ENCODE results near the gene CYP1A2. TPM values are rescaled to one million over a fixed set of nuclear protein-coding genes. Genes with fewer than 3 reads are reported as not detected.
A peak's percentile ranks its signal among the peaks of the same experiment; 100 is the strongest.

Gene CYP1A2
- total RNA-seq, 1 donor from 2014 or later = not detected

GRCh38 chr15:74754593-74755215, 6.1 kb downstream of the CYP1A2 start:
- TF ChIP-seq CTCF (IDR thresholded peaks at IDR 0.05) = no peak
- no peaks in the 10 kb centered on the region for H3K9me3 ChIP-seq
- DNase-seq = no peak
- H3K27me3 ChIP-seq (ENCODE audit: low read depth) = no peaks in the 10 kb centered on the region
- no peak overlapping the region for H3K27ac ChIP-seq
- H3K4me3 ChIP-seq = no peak overlapping the region
- ATAC-seq = no peak
- no peaks in the 10 kb centered on the region for H3K36me3 ChIP-seq
- intact Hi-C loops (cut with DNase I) = no loop called here
- no peaks in the 10 kb centered on the region for H3K4me1 ChIP-seq

DNA sequence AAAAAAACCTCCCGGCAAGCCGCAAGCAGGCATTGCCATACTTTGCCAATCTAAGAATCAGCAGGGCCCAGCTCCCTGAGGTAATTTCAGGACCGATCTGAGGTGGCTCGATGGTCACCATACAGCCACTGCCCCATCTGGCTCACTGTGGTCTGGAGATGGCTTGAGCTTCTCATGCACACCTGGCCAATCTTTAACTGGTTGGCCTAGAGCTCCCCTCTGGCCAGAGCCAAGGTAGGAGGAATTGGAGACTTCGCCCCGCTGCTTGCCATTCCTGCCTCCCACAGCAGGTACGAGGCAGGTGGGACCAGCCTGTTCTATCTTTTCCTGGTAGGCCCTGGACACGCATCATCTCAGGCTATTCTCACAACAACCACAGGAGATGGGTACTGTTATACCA, 10.1 kb downstream of the CYP1A2 start:
- no peaks in the 10 kb centered on the region for H3K36me3 ChIP-seq
- no peak for DNase-seq
- intact Hi-C loops (cut with DNase I) = no loop called here
- H3K9me3 ChIP-seq = no peaks in the 10 kb centered on the region
- H3K27me3 ChIP-seq (ENCODE audit: low read depth) = no peaks in the 10 kb centered on the region
- no peak for ATAC-seq
- no peak for TF ChIP-seq CTCF (IDR thresholded peaks at IDR 0.05)
- peaks cover 9% of the 10 kb centered on the region for H3K4me1 ChIP-seq
- no peak overlapping the region for H3K4me3 ChIP-seq
- no peak overlapping the region for H3K27ac ChIP-seq

GRCh38 chr15:74762791-74763150, 14.1 kb downstream of the CYP1A2 start:
- Histone ChIP-seq H3K27ac (peak overlapping the region; percentile 67), H3K27me3 (ENCODE audit: low read depth) (no peaks in the 10 kb centered on the region), H3K4me1 (peaks cover 9% of the 10 kb centered on the region), H3K4me3 (no peak overlapping the region), H3K9me3 (no peaks in the 10 kb centered on the region), H3K36me3 (no peaks in the 10 kb centered on the region)
- DNase-seq (no peak), ATAC-seq (peak in 1 of 2 donors; percentile 32)
- intact Hi-C loops (cut with DNase I) = no loop called here
- TF ChIP-seq CTCF (IDR thresholded peaks at IDR 0.05) = no peak

DNA sequence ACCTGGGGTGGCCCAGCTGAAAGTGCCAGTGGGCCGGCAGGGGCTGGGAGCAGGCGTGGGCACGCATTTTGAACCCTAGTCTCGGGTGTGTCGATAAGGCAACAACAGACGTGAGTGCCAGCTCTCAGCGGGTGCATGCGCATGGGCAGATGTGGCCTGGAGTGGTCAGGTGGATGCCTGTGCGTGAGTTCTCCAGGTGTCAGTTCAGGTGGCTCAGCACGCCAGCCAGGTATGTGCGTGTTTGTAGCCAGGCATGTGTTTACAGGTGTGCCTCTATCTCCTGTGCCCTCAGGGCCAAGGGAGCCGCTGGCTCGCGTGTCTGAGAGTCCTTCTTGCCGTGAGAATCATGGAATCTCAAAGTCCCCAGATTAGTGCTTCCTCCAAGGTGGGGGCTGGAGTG, 14.8 kb downstream of the CYP1A2 start:
- no peaks in the 10 kb centered on the region for H3K36me3 ChIP-seq
- DNase-seq (peak; percentile 65), ATAC-seq (peak; percentile 63 to 76)
- no peak for TF ChIP-seq CTCF (IDR thresholded peaks at IDR 0.05)
- intact Hi-C loops (cut with DNase I) = no loop called here
- H3K4me3 ChIP-seq = no peak overlapping the region
- H3K27me3 ChIP-seq (ENCODE audit: low read depth) = no peaks in the 10 kb centered on the region
- H3K27ac ChIP-seq = peak overlapping the region; percentile 67
- H3K4me1 ChIP-seq = peaks cover 11% of the 10 kb centered on the region
- no peaks in the 10 kb centered on the region for H3K9me3 ChIP-seq

- Histone ChIP-seq H3K4me3 (no peak overlapping the region), H3K27ac (no peak overlapping the region), H3K4me1 (peaks cover 21% of the 10 kb centered on the region), H3K36me3 (no peaks in the 10 kb centered on the region), H3K9me3 (no peaks in the 10 kb centered on the region), H3K27me3 (ENCODE audit: low read depth) (peaks cover 3% of the 10 kb centered on the region)
- no peak for ATAC-seq
- TF ChIP-seq CTCF (IDR thresholded peaks at IDR 0.05) = no peak
- no peak for DNase-seq
- intact Hi-C loops (cut with DNase I) = loop anchor here (5.0 kb wide), 1 partner anchor 130 kb away; no protein-coding TSS in a partner anchor
Observed at GRCh38 chr15:74767167-74768098, 18.8 kb downstream of the CYP1A2 start.
